ENCODE results near the gene HIPK3. TPM values are rescaled to one million over a fixed set of nuclear protein-coding genes. Genes with fewer than 3 reads are reported as not detected.
"Not testable (repeated sequence)": the region's sequence is repeated elsewhere in the genome, so short reads cannot be mapped to it uniquely, and the experiment has no call there.

HIPK3 gene
- total RNA-seq, 1 experiment from 2014 or later: 58.6 TPM

DNA sequence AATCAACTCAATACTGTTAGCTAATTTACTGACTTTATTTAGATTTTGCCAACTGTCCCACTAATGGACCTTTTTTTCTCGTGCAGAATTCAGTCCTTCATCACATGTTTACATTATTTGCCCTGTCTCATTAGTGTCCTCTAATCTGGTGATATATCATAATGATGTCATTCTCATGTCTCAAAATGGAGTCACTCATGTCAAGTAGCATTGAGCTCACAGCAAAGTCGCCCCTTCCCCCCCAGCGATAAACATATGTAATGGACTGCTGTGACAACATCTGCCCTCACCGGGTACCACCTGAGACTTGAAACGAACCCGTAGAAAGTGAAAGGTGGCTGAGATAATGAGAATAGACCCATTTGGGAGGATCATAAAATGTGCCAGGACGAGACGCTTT lies 37.6 kb downstream of the HIPK3 start:
- Histone ChIP-seq H3K27me3 (replicated peaks) (no peaks in the 10 kb centered on the region; the same call in 1 of the 2 replicates), H3K36me3 (peaks cover 29% of the 10 kb centered on the region), H3K27ac (no peak overlapping the region), H3K4me1 (replicated peaks) (no peaks in the 10 kb centered on the region), H3K9me3 (replicated peaks) (peaks cover 3% of the 10 kb centered on the region), H3K4me3 (no peak overlapping the region)
- DNase-seq (ENCODE audit: low read depth in 1 of 2, low spot score in 2 of 2): no peak

DNA sequence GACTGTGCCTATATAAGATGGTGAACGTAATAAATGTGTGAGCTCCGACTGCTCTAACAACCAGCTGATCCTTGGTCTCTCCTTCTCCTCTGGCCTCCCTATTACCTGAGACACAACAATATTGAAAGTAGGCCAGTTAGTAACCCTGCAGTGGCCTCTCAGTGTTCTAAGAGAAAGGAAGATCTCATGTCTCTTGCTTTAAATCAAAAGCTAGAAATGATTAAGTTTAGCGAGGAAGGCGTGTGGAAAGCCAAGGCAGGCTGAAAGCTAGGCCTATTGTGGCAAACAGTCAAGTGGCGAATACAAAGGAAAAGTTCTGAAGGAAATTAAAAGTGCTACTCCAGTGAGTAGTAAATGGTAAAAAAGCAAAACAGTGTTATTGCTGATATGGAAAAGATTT lies 39.5 kb downstream of the HIPK3 start:
- Histone ChIP-seq H3K9me3 (replicated peaks) (peaks cover 3% of the 10 kb centered on the region), H3K36me3 (peaks cover 29% of the 10 kb centered on the region), H3K4me3 (no peak overlapping the region), H3K27ac (no peak overlapping the region), H3K27me3 (replicated peaks) (no peaks in the 10 kb centered on the region; the same call in 1 of the 2 replicates), H3K4me1 (replicated peaks) (no peaks in the 10 kb centered on the region)
- DNase-seq (ENCODE audit: low read depth in 1 of 2, low spot score in 2 of 2): no peak

DNA sequence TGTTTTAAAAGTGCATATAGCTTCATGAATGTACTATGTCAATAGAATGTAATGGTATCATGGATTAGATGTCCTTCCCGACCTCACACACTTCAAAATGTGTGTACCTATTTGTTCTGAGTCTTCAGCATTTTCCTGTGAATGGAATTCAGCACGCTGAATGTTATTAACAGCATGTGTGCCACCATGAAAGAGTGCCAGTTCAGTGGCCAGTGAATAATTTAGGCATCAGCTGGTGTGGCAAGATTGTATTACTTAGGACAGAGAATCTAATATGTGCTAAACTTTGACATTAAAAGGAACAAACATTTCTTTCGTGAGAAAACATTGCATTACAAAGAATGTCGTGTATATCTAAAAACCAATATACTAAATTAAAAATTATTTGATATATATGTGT lies 46.4 kb downstream of the HIPK3 start:
- Histone ChIP-seq H3K9me3 (replicated peaks) (no peaks in the 10 kb centered on the region), H3K4me3 (no peak overlapping the region), H3K4me1 (replicated peaks) (no peaks in the 10 kb centered on the region), H3K36me3 (peaks cover 4% of the 10 kb centered on the region; the same call in 1 of the 2 replicates), H3K27me3 (replicated peaks) (no peaks in the 10 kb centered on the region), H3K27ac (no peak overlapping the region)
- no peak for DNase-seq (ENCODE audit: low read depth in 1 of 2, low spot score in 2 of 2)

DNA sequence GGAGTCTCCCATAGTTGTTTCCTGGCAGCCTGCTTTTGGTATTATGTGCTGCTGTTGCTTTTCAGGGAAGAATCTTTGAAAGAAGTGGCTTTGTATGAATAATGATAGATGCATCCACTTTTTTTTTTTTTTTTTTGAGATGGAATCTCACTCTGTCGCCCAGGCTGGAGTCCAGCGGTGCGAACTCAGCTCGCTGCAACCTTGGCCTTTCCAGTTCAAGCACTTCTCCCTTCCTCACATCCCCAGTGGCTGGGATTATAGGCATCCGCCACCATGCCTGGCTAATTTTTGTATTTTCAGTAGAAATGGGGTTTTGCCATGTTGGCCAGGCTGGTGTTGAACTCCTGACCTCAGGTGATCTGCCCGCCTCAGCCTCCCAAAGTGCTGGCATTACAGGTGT lies 49.6 kb downstream of the HIPK3 start:
- DNase-seq (ENCODE audit: low read depth in 1 of 2, low spot score in 2 of 2); H3K9me3 ChIP-seq (replicated peaks); H3K36me3 ChIP-seq; H3K27ac ChIP-seq; H3K4me3 ChIP-seq; H3K27me3 ChIP-seq (replicated peaks): not testable (repeated sequence)
- peaks cover 10% of the 10 kb centered on the region for H3K4me1 ChIP-seq (replicated peaks)

DNA sequence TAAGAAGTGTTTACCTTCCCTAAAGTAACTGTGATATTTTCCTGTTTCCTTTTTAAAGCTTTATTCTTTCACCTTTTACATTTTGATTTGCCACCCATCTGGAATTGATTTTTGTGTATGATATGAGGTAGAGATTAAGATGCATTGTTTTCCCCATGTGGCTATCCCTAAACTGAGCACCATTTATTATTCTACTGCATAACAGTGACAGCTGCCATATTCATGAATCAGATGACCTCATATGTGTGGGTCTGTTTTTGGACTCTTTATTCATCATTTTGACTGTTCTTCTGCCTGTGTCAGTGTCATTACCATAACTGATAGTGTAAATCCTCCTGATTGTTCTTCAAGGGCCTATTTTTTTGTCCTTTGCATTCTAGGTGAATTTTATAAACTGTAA lies 50.8 kb downstream of the HIPK3 start:
- Histone ChIP-seq H3K27me3 (replicated peaks) (no peaks in the 10 kb centered on the region), H3K36me3 (0 out of 2 replicates have a peak, but pooled peaks cover 2% of the 10 kb centered on the region), H3K4me3 (no peak overlapping the region), H3K27ac (no peak overlapping the region), H3K4me1 (replicated peaks) (peaks cover 10% of the 10 kb centered on the region), H3K9me3 (replicated peaks) (no peaks in the 10 kb centered on the region)
- DNase-seq (ENCODE audit: low read depth in 1 of 2, low spot score in 2 of 2): no peak

DNA sequence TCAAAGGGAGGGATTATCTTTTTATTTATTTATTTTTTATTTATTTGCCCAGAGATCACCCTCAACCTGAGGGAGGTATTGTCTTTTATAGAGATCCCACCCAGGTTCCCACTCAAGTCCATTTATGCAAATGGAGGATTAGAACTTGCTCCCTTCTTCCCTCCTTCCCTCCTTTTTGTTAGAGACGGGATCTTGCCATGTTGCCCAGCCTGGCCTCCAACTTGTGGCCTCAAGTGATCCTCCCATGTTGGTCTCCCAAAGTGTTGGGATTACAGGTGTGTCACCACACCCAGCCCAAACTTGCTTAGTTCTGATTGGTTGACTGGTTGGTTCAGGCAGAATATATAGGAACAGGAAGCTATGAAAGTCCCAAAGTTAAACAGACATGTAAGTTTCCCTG lies 51.9 kb downstream of the HIPK3 start:
- peaks cover 10% of the 10 kb centered on the region for H3K4me1 ChIP-seq (replicated peaks)
- 0 out of 2 replicates have a peak, but pooled peaks cover 2% of the 10 kb centered on the region for H3K36me3 ChIP-seq
- H3K27me3 ChIP-seq (replicated peaks): no peaks in the 10 kb centered on the region
- H3K4me3 ChIP-seq: no peak overlapping the region
- no peaks in the 10 kb centered on the region for H3K9me3 ChIP-seq (replicated peaks)
- no peak for DNase-seq (ENCODE audit: low read depth in 1 of 2, low spot score in 2 of 2)
- H3K27ac ChIP-seq: no peak overlapping the region

DNA sequence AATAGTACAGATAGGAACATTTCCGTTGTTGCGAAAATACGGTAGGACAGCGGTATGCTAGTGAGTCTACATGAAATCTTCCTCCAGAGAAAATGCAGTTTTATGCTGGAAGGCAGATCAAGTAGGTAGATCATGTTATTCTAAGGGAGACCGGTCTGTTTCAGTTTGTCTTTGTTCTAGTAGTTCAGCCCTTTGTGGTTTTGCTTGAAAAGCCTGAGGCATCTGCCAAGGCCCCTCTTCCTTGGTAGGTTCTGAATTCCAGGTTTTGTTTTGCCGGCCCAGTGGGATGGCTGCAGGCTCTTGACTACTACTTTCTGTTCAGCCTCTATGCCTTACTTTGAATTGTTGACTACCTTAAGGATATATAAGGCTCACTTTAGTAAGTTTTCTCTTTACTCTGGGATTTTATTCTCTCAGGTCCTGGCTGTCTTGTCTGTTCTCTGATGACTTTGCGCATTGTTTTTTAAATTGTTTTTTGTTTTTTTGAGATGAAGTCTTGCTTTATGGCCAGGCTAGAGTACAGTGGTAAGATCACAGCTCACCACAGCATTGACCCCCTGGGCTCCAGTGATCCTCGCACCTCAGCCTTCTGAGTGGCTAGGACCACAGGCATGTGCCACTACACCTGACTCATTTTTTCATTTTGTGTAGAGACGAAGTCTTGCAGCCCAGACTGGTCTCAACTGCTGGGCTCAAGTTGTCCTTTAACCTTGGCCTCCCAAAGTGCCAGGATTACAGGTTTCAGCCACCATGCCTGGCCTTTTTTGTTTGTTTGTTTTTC lies 53.7 kb downstream of the HIPK3 start:
- H3K4me1 ChIP-seq (replicated peaks): peaks cover 10% of the 10 kb centered on the region
- H3K36me3 ChIP-seq: 0 out of 2 replicates have a peak, but pooled peaks cover 2% of the 10 kb centered on the region
- peak in 1 of 2 experiments; percentile 42 for DNase-seq (ENCODE audit: low read depth in 1 of 2, low spot score in 2 of 2)
- H3K9me3 ChIP-seq (replicated peaks): no peaks in the 10 kb centered on the region
- no peaks in the 10 kb centered on the region for H3K27me3 ChIP-seq (replicated peaks)
- H3K27ac ChIP-seq: no peak overlapping the region
- H3K4me3 ChIP-seq: no peak overlapping the region

DNA sequence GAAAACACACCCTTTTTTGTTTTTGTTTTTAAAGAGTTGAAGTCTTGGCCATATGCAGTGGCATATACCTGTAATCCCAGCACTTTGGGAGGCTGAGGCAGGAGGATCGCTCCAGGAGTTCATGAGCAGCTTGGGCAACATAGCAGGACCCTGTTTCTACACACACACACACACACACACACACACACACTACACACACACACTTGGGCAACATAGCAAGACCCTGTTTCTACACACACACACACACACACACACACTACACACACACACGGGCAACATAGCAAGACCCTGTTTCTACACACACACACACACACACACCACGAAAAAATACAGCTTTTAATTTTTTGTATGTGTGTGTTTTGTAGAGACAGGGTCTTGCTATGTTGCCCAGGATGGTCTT lies 54.5 kb downstream of the HIPK3 start:
- H3K4me1 ChIP-seq (replicated peaks): peaks cover 10% of the 10 kb centered on the region
- H3K9me3 ChIP-seq (replicated peaks): no peaks in the 10 kb centered on the region
- H3K27me3 ChIP-seq (replicated peaks): no peaks in the 10 kb centered on the region
- 0 out of 2 replicates have a peak, but pooled peaks cover 2% of the 10 kb centered on the region for H3K36me3 ChIP-seq
- DNase-seq (ENCODE audit: low read depth in 1 of 2, low spot score in 2 of 2): no peak
- H3K27ac ChIP-seq: no peak overlapping the region
- no peak overlapping the region for H3K4me3 ChIP-seq

DNA sequence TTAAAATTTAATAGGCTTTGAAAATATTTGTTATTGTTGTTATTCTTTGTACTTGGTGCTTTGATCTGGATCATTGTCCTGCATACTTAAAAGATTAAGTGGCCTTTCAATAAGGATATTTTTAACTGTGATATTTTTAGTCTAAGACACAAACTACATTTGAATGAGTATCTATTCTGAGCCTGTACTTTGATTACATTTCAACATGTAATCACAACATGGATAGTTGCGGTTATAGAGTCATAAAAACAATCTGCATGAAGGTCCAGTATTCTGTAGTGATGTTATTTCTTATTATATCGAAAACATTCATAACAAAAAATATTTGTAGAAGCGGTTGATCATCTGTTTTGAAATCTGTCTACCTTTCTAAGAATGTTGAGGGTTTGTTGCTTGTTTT lies 58.6 kb downstream of the HIPK3 start:
- Histone ChIP-seq H3K27ac (no peak overlapping the region), H3K9me3 (replicated peaks) (no peaks in the 10 kb centered on the region), H3K4me3 (no peak overlapping the region), H3K36me3 (no peaks in the 10 kb centered on the region), H3K4me1 (replicated peaks) (peaks cover 4% of the 10 kb centered on the region), H3K27me3 (replicated peaks) (no peaks in the 10 kb centered on the region)
- DNase-seq (ENCODE audit: low read depth in 1 of 2, low spot score in 2 of 2): no peak

DNA sequence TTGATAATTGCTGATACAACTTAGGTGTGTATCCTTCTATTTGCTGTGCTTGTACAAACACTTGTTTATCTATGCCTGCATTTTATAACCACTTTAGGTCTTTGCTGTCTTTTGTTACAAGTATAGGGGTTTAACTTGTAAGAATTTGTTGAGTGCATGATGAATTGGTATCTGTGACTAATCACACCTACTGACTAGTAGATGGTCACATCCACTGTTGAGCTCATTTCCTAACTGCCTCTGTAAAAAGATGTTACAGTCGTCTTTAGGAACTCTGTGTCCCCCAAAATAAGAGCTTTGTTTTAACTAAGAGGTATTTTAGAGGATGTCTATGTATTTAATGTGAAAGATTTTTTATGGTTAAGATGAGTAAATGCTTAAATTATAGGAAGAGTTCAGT lies 60.5 kb downstream of the HIPK3 start:
- no peaks in the 10 kb centered on the region for H3K27me3 ChIP-seq (replicated peaks)
- no peak for DNase-seq (ENCODE audit: low read depth in 1 of 2, low spot score in 2 of 2)
- H3K36me3 ChIP-seq: no peaks in the 10 kb centered on the region

DNA sequence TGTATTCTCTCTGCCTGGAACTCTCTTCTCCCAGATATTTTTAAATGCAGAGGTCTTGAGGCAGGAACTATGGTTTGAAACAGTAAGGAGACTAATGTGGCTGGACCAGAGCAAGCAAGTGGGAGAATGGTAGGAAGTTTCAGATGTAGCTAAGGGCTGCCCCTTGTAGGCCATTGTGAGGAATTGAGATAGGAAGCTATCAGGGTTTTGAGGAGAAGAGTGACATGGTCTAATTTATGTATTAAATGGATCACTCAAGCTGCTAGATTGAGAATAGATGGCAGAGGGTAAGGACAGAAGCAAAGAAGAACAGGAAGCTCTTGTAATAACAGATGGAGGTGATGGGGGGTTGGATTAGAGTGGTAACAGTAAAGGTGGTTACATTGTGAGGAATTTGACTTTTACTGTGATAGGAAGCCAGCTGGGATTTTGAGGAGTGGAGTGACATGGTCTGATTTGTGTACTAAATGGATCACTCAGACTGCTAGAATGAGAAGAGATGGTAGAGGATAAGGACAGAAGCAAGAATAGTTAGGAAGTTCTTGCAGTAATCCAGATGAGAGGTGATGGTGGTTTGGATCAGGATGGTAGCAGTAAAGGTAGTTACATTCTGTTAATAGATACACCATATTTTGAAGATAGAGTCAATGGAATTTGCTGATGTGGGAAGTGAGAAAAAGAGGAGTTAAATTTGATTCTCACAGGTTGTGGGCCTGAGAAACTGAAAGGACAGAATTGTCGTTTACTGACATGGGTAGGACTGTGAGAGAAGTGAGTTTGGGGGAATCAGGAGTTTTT lies 63.0 kb downstream of the HIPK3 start:
- no peak for DNase-seq (ENCODE audit: low read depth in 1 of 2, low spot score in 2 of 2)
- Histone ChIP-seq H3K4me3 (no peak overlapping the region), H3K27me3 (replicated peaks) (no peaks in the 10 kb centered on the region), H3K27ac (no peak overlapping the region), H3K4me1 (replicated peaks) (peaks cover 4% of the 10 kb centered on the region), H3K36me3 (no peaks in the 10 kb centered on the region), H3K9me3 (replicated peaks) (no peaks in the 10 kb centered on the region)

More for the DNA sequence above, 60.5 kb downstream of the HIPK3 start:
- no peaks in the 10 kb centered on the region for H3K9me3 ChIP-seq (replicated peaks)
- no peaks in the 10 kb centered on the region; the same call in none of the 2 replicates for H3K4me1 ChIP-seq (replicated peaks)
- H3K4me3 ChIP-seq: no peak overlapping the region
- no peak overlapping the region for H3K27ac ChIP-seq

DNA sequence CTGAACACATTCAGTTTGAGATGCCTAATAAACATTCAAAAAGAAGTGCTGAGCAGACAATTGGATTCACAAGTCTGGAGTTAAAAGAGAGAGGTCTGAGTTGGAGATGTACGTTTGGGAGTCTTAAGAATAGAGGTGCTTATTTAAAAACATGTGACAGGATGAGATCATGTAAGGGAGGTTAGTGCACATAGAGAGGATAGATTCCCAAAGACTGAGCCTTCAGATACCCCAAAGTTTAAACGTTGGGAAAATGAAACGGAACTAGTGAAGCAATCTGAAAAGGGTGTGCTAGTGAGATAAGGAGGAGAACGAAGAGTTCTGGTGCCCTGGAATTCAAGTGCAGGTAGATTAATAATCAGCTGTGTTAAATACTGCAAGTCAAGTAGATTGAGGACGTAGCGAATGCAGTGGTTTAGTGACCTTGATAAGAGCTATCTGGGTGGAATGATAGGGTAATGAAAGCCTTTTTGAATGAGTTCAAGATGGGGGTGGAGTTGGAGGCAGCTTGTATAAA lies 63.7 kb downstream of the HIPK3 start:
- no peak for DNase-seq (ENCODE audit: low read depth in 1 of 2, low spot score in 2 of 2)
- H3K4me1 ChIP-seq (replicated peaks): peaks cover 4% of the 10 kb centered on the region
- H3K9me3 ChIP-seq (replicated peaks): no peaks in the 10 kb centered on the region
- H3K27ac ChIP-seq: no peak overlapping the region
- H3K4me3 ChIP-seq: no peak overlapping the region
- no peaks in the 10 kb centered on the region for H3K36me3 ChIP-seq
- H3K27me3 ChIP-seq (replicated peaks): no peaks in the 10 kb centered on the region

DNA sequence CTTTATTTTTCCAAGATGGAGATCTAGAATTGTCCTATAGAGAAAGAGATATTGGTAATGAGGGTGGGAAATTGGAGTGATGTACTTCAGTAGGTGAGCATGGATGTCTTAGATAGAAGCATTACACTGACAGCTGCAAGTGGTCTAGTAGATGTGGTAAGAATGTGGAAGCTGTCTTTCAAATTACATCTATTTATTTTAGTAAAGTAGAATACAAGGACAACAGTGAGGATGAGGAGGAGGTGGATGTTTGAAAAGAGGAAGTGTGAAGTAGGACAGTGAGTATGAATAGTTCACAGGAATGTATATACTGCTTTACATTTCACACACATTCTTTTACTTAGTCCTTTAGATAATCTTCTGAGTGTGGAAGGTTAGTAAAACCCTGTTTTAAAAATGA lies 64.2 kb downstream of the HIPK3 start:
- Histone ChIP-seq H3K4me1 (replicated peaks) (peaks cover 4% of the 10 kb centered on the region; the same call in 1 of the 2 replicates), H3K36me3 (no peaks in the 10 kb centered on the region), H3K9me3 (replicated peaks) (no peaks in the 10 kb centered on the region)

DNA sequence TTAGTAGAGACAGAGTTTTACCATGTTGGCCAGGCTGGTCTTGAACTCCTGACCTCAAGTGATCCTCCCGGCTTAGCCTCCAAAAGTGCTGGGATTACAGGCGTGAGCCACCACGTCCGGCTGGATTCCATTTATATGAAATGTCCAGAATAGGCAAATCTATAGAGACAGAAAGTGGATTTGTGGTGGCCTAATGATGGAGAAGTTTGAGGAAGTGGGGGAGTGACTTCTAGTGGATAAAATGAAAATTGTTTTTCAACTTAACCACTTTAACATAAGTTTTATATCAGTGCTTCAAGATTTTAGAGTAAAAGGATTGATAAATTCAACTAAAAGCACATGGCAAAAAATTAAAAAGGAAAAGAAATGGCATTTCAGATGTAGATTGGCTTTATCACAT lies 66.2 kb downstream of the HIPK3 start:
- no peaks in the 10 kb centered on the region for H3K27me3 ChIP-seq (replicated peaks)
- no peak overlapping the region for H3K27ac ChIP-seq
- H3K4me3 ChIP-seq: no peak overlapping the region
- no peak for DNase-seq (ENCODE audit: low read depth in 1 of 2, low spot score in 2 of 2)
- H3K4me1 ChIP-seq (replicated peaks): peaks cover 4% of the 10 kb centered on the region; the same call in 1 of the 2 replicates
- no peaks in the 10 kb centered on the region for H3K36me3 ChIP-seq
- no peaks in the 10 kb centered on the region for H3K9me3 ChIP-seq (replicated peaks)

More for the DNA sequence above, 64.2 kb downstream of the HIPK3 start:
- Histone ChIP-seq H3K27me3 (replicated peaks) (no peaks in the 10 kb centered on the region), H3K27ac (no peak overlapping the region), H3K4me3 (no peak overlapping the region)
- no peak for DNase-seq (ENCODE audit: low read depth in 1 of 2, low spot score in 2 of 2)
